GM12891 (cell line): ENCODE data around the gene AIDA.

ENCODE experiments used
- POLR2A ChIP-seq: IDR thresholded peaks from 2 replicates; pipeline ENCODE4 v1.6.1; 2011; ENCODE audit warnings: low read depth, low read length, control low read depth
- POLR2AphosphoS5 ChIP-seq: IDR thresholded peaks from 2 replicates; pipeline ENCODE4 v1.6.1; 2011; ENCODE audit warnings: low read depth, low read length, control low read depth
- SPI1 ChIP-seq: IDR thresholded peaks from 2 replicates; pipeline ENCODE4 v1.6.1; 2011; ENCODE audit warnings: low read depth, low read length, control low read depth
- TAF1 ChIP-seq: IDR thresholded peaks from 2 replicates; pipeline ENCODE4 v1.6.1; 2011; ENCODE audit warnings: low read depth, low read length, control low read depth

DNA sequence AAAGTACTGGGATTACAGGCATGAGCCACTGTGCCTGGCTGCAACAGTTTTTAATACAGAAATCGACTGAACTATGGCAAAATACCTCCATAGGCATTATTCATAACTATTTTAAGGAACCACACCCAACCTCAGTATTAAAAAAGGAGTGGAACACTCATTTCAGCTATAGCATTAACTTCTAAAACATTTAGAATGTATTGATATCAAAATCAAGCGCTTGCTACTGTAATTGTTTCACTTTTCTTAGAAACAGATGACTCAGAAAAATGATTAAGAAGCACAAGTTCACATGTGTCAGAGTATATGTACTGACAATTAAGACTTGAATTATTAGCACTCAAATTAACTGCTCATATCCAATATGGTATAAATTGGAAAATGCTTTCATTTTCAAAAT is 15.1 kb downstream of the AIDA start:
- TF ChIP-seq POLR2AphosphoS5: no peak
- no peak for TF ChIP-seq TAF1
- TF ChIP-seq POLR2A: no peak
- TF ChIP-seq SPI1: no peak
